T-helper 2 cell treated with Interferon-gamma antibody and Interleukin-4, amounts not matched to agents 5 μg/mL and 100 μg/mL, for 36 hours (primary cell): ENCODE data around the gene GNB4.

Source experiments
- DNase-seq: peaks from one replicate; pipeline ENCODE4 v3.0.0; 2021; ENCODE audit warnings: low spot score
- H3K27ac Mint-ChIP-seq: one replicate; pipeline ENCODE4 v1.8.0; 2021; ENCODE audit warnings: mild to moderate bottlenecking, mixed read lengths
- H3K27me3 Mint-ChIP-seq: one replicate; pipeline ENCODE4 v1.8.0; 2021; ENCODE audit warnings: low read depth, mixed read lengths
- H3K36me3 Mint-ChIP-seq: one replicate; pipeline ENCODE4 v1.8.0; 2021; ENCODE audit warnings: low read depth, mixed read lengths
- H3K4me1 Mint-ChIP-seq: one replicate; pipeline ENCODE4 v1.8.0; 2021; ENCODE audit warnings: low read depth, mixed read lengths
- H3K4me3 Mint-ChIP-seq: one replicate; pipeline ENCODE4 v1.8.0; 2022; ENCODE audit warnings: mild to moderate bottlenecking, moderate library complexity, mixed read lengths
- H3K9me3 Mint-ChIP-seq: one replicate; pipeline ENCODE4 v1.8.0; 2021; ENCODE audit warnings: mixed read lengths

GNB4 gene

DNA sequence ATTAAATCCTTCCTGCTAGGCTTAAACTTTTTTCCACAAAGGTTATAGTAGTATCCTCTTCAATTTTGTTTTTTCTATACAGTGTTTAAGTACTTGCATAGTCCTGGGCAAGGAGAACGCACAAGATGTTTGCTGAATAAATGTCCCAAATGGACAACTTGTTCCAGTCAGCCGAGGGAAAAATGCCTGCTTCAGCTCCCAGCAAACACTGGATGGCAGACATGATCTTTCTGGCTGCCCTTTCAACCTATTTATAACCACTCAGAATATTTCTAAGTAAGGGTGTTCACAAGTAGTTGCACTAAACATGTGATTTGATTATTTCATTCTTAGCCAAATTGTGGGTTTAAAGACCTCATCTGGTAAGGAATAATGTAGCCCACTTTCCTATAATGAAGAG lies 29.8 kb downstream of the GNB4 start:
- Mint-ChIP-seq H3K27me3 (no peaks in the 10 kb centered on the region), H3K36me3 (peaks cover 15% of the 10 kb centered on the region), H3K27ac (no peak overlapping the region), H3K4me1 (no peaks in the 10 kb centered on the region), H3K9me3 (no peaks in the 10 kb centered on the region), H3K4me3 (no peak overlapping the region)
- DNase-seq: no peak

DNA sequence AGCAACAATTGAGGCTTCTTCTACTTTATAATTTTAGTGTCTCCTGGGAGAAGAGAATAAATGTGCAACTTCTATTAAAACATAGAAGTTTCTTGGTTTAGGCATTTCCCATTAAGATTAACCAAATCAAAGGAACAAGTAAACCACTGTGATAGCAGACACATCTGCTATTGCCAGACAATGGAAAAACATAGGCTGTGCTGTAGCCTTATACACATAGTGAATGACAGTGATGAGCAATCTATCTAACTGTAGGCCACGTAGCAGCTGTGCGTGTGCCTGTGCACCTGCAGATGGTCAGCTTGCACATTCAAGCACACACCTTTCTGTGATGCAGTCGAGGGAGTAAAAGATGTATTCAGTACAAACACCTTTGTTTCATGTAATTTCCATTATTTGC lies 32.7 kb downstream of the GNB4 start:
- Mint-ChIP-seq H3K27me3 (no peaks in the 10 kb centered on the region), H3K4me3 (no peak overlapping the region), H3K36me3 (peaks cover 12% of the 10 kb centered on the region), H3K4me1 (no peaks in the 10 kb centered on the region), H3K27ac (no peak overlapping the region), H3K9me3 (no peaks in the 10 kb centered on the region)
- DNase-seq: no peak

GRCh38 chr3:179416681-179417080 lies 34.6 kb downstream of the GNB4 start:
- H3K4me3 Mint-ChIP-seq: no peak overlapping the region
- H3K36me3 Mint-ChIP-seq: peaks cover 11% of the 10 kb centered on the region
- H3K27ac Mint-ChIP-seq: no peak overlapping the region
- no peaks in the 10 kb centered on the region for H3K4me1 Mint-ChIP-seq
- H3K9me3 Mint-ChIP-seq: no peaks in the 10 kb centered on the region
- no peak for DNase-seq
- H3K27me3 Mint-ChIP-seq: no peaks in the 10 kb centered on the region

DNA sequence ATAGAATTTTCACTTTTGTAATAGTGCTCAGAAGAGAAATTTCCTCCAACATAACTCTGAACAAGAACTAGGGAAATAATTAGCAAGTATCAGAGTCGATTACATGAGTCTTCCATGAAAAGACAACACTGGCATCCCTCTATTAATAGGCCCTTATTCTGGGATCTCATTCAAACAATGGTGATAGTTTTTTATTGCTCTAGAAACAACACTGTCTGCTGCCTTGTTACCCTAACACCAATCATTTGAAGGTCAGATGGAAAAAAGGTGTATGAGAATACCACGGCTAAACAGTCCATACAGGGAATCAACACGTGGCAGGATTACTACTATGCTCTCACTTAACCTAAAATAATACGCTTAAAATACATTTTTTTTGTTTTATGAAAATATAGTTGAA lies 35.9 kb downstream of the GNB4 start:
- no peaks in the 10 kb centered on the region for H3K4me1 Mint-ChIP-seq
- H3K9me3 Mint-ChIP-seq: no peaks in the 10 kb centered on the region
- H3K4me3 Mint-ChIP-seq: no peak overlapping the region
- no peak for DNase-seq
- peaks cover 11% of the 10 kb centered on the region for H3K36me3 Mint-ChIP-seq
- H3K27me3 Mint-ChIP-seq: no peaks in the 10 kb centered on the region
- H3K27ac Mint-ChIP-seq: no peak overlapping the region

GRCh38 chr3:179414804-179415203 lies 36.5 kb downstream of the GNB4 start:
- Mint-ChIP-seq H3K27ac (no peak overlapping the region), H3K36me3 (peaks cover 11% of the 10 kb centered on the region), H3K4me3 (no peak overlapping the region), H3K27me3 (no peaks in the 10 kb centered on the region), H3K9me3 (no peaks in the 10 kb centered on the region), H3K4me1 (no peaks in the 10 kb centered on the region)
- no peak for DNase-seq

DNA sequence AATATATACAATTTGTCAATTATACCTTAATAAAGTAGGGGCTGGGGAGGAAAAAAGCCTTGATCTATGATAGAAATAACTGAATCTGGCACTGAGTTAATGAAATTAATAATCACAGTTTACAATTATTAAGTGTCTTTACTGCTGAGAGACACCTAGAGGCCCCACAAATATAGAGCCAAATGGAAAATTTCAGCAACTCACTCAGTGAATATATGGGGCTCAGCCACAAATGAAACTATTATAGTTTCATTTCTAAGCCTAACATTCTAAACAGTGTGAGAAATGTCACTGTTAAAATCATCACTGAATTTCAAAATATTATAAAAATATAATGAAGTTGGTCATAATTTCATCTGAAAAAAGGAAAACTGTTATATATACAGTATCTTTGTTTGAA lies 40.3 kb downstream of the GNB4 start:
- Mint-ChIP-seq H3K4me1 (peaks cover 6% of the 10 kb centered on the region), H3K27me3 (no peaks in the 10 kb centered on the region), H3K9me3 (no peaks in the 10 kb centered on the region), H3K27ac (no peak overlapping the region), H3K4me3 (no peak overlapping the region), H3K36me3 (peaks cover 2% of the 10 kb centered on the region)
- DNase-seq: no peak

DNA sequence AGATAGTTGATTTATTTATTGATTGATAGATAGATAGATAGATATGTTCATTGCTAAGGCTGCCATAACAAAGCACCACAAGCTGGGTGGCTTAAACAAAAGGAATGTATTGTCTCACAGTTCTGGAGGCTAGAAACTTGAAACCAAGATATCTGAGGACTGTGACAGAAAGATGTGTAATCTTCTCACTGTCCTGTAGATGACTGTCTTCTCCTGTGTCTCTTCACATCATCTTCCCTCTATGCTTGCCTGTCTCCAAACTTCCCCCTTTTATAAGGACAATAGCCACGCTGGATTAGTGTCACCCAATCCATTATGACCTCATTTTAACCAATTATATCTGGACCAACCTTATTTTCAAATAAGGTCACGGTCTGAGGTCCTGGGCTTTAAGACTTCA lies 40.9 kb downstream of the GNB4 start:
- no peaks in the 10 kb centered on the region for H3K9me3 Mint-ChIP-seq
- H3K27me3 Mint-ChIP-seq: no peaks in the 10 kb centered on the region
- H3K4me1 Mint-ChIP-seq: peaks cover 6% of the 10 kb centered on the region
- no peak for DNase-seq
- H3K36me3 Mint-ChIP-seq: peaks cover 2% of the 10 kb centered on the region
- no peak overlapping the region for H3K27ac Mint-ChIP-seq
- H3K4me3 Mint-ChIP-seq: no peak overlapping the region

- Mint-ChIP-seq H3K27me3 (no peaks in the 10 kb centered on the region), H3K27ac (no peak overlapping the region), H3K36me3 (peaks cover 14% of the 10 kb centered on the region), H3K4me1 (peaks cover 6% of the 10 kb centered on the region), H3K9me3 (no peaks in the 10 kb centered on the region), H3K4me3 (no peak overlapping the region)
- no peak for DNase-seq
Observed at GRCh38 chr3:179404307-179404706, 47.0 kb downstream of the GNB4 start.

DNA sequence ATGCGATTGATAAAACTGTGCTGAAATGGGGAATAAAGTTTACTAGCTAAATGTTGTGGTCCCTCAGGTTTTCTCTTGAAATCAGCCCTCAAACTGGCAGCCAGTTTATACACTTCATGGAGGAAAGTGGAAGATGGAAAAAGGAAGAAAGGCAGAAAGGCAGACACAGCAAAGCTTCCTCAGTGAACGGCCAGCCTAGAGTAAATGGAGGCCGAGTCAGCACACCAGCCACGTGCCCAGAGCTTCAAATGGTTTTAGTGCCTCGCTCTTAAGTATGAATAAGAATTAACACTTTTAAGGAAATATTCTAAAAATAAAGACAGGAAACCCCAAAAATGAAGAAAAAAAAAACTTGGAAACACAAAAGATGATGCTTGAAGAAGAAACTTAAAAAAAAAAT lies 48.3 kb downstream of the GNB4 start:
- H3K27me3 Mint-ChIP-seq: no peaks in the 10 kb centered on the region

DNA sequence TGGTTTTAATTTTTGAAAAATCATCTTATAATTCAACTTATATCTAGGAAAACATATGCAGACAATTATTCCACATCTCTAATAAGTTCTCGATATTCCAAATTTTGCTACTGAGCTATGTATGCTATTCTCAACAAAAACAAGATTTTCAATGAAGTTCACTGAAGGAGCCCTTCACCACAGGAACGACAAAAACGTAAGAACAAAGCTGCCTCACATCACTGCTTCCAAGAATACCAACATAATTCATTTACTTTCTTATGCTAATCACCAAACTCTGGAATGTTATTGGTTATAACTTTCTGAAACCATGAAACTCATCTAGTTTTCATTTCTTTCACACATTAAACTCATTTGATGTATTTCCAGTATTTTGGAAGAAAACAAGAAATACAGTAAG lies 49.7 kb downstream of the GNB4 start:
- peaks cover 16% of the 10 kb centered on the region for H3K36me3 Mint-ChIP-seq
- no peak overlapping the region for H3K4me3 Mint-ChIP-seq
- no peaks in the 10 kb centered on the region for H3K9me3 Mint-ChIP-seq
- H3K27me3 Mint-ChIP-seq: no peaks in the 10 kb centered on the region
- no peak for DNase-seq
- H3K27ac Mint-ChIP-seq: no peak overlapping the region
- peaks cover 6% of the 10 kb centered on the region for H3K4me1 Mint-ChIP-seq

More for the DNA sequence above, 48.3 kb downstream of the GNB4 start:
- no peak for DNase-seq
- Mint-ChIP-seq H3K4me3 (no peak overlapping the region), H3K36me3 (peaks cover 14% of the 10 kb centered on the region), H3K27ac (no peak overlapping the region), H3K4me1 (peaks cover 6% of the 10 kb centered on the region), H3K9me3 (no peaks in the 10 kb centered on the region)

GRCh38 chr3:179398574-179399231 lies 52.6 kb downstream of the GNB4 start:
- no peak for DNase-seq
- Mint-ChIP-seq H3K4me1 (no peaks in the 10 kb centered on the region), H3K9me3 (no peaks in the 10 kb centered on the region), H3K27ac (no peak overlapping the region), H3K4me3 (no peak overlapping the region), H3K36me3 (peaks cover 19% of the 10 kb centered on the region), H3K27me3 (no peaks in the 10 kb centered on the region)

DNA sequence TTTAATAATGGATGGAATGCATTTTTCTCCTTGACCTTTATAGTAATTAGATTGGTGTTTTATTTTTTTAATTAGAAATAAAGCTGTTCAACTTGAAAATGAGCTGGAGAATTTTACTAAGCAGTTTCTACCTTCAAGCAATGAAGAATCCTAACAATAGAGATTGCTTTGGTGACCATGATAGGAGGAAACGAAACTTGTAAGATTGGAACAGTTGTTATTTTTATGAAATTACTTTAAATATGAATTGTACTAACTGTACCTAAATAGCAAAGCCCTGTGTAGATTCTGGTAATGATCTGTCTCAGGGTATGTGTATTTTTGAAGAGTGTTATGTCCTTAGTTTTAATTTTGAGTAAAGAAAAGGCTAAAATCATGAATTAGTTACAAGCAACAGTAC lies 59.4 kb downstream of the GNB4 start:
- Mint-ChIP-seq H3K36me3 (peaks cover 32% of the 10 kb centered on the region), H3K4me1 (no peaks in the 10 kb centered on the region), H3K9me3 (no peaks in the 10 kb centered on the region), H3K27me3 (no peaks in the 10 kb centered on the region), H3K4me3 (no peak overlapping the region), H3K27ac (no peak overlapping the region)
- DNase-seq: no peak

- no peak for DNase-seq
- Mint-ChIP-seq H3K36me3 (peaks cover 26% of the 10 kb centered on the region), H3K9me3 (no peaks in the 10 kb centered on the region), H3K27ac (no peak overlapping the region), H3K4me3 (no peak overlapping the region), H3K27me3 (no peaks in the 10 kb centered on the region), H3K4me1 (no peaks in the 10 kb centered on the region)
Observed at GRCh38 chr3:179376474-179376873, 74.8 kb downstream of the GNB4 start.

- H3K9me3 Mint-ChIP-seq: no peaks in the 10 kb centered on the region
- H3K4me1 Mint-ChIP-seq: no peaks in the 10 kb centered on the region
- H3K4me3 Mint-ChIP-seq: no peak overlapping the region
- no peak overlapping the region for H3K27ac Mint-ChIP-seq
- H3K27me3 Mint-ChIP-seq: no peaks in the 10 kb centered on the region
- no peak for DNase-seq
- peaks cover 23% of the 10 kb centered on the region for H3K36me3 Mint-ChIP-seq
Observed at GRCh38 chr3:179375091-179375999, 75.9 kb downstream of the GNB4 start.
